Measurements from ENCODE around the gene BABAM2. TPM values are rescaled to one million over a fixed set of nuclear protein-coding genes. Genes with fewer than 3 reads are reported as not detected.

The BABAM2 gene
- total and polyA plus RNA-seq, 8 donors, result 27.1 to 49.2 (median 28.4) TPM

DNA sequence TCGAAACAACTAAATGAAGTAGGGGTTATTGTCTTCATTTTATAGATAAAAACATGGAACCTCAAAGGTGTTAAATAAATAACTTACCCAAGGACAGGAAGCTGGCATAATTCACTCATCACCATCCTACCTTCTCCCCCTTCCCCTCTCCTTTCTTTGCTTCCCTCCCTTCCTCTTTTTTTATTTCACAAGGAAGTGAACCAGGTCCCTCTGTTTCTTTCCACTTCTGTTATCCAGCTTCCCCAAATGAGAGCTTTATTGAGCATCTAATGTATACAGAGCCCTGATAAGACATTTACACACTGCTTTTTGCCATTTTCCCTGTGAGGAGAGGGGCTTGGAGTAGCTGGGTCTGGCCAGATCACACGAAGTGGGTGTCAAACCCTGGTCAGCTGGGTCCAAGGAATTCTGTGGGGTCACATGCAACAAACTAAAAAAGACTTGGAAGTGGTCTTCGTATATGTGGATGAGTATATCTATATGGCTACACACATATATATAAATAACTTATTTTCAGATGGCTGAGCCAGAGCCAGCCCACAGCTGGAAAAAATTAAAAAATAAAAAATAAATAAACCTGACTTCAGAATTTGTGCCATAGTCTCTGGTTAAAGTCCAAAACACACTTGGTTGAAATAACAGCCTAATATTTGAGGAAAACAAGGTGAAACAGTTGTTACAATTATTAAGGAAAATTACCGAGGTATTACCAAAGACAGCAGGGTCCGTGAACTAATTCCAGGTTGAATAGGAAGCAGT is 452.8 kb downstream of the BABAM2 start:
- peaks cover 0 to 5% of the 10 kb centered on the region in 2 donors for H3K36me3 ChIP-seq
- no peaks in the 10 kb centered on the region for H3K9me3 ChIP-seq
- intact Hi-C loops (cut with DNase I), result no loop called here
- peaks cover 3 to 16% of the 10 kb centered on the region in 2 donors for H3K4me1 ChIP-seq
- no peak overlapping the region for H3K4me3 ChIP-seq
- no peaks in the 10 kb centered on the region for H3K27me3 ChIP-seq
- ATAC-seq (no peak), DNase-seq (peak in 1 of 4 donors; percentile 11)
- TF ChIP-seq, protein P1, sequence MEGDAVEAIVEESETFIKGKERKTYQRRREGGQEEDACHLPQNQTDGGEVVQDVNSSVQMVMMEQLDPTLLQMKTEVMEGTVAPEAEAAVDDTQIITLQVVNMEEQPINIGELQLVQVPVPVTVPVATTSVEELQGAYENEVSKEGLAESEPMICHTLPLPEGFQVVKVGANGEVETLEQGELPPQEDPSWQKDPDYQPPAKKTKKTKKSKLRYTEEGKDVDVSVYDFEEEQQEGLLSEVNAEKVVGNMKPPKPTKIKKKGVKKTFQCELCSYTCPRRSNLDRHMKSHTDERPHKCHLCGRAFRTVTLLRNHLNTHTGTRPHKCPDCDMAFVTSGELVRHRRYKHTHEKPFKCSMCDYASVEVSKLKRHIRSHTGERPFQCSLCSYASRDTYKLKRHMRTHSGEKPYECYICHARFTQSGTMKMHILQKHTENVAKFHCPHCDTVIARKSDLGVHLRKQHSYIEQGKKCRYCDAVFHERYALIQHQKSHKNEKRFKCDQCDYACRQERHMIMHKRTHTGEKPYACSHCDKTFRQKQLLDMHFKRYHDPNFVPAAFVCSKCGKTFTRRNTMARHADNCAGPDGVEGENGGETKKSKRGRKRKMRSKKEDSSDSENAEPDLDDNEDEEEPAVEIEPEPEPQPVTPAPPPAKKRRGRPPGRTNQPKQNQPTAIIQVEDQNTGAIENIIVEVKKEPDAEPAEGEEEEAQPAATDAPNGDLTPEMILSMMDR (IDR thresholded peaks at IDR 0.05), result no peak
- peak overlapping the region; percentile 23 to 54 for H3K27ac ChIP-seq

DNA sequence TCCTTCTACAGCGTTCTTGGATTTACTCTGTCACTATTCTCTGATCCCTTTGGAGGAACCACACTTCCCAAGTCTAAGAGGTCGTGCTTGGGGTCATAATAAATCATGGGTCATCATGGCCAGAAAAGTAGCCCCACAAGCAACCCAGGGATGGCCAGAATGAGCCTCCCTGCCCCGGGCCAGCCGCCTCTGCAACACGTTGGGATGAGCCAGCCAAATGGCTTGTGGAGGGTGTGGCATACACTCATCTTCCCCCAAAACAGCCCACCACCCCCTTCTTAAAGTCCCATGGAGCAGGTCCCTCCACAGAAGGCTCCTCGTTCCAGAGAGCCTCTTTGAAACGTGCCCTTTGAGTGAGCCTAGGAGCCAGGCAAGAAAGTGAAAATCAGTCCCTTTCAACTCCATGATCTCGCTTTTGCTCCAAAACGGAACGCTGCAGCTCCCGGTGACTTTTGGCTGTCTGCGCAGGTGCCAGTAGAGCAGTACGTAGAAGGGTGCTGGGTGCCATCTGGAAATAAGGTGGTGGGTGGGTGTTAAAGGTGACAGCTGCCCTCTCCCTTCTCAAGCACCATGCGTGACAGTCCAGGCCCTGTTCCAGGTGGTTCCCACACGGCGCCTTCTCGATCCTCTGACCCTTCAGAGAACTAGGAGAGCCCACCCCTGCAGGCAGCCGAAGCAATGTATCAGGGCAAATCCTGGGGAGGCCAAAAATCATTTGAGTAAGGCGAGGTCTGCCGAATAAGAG is 453.6 kb downstream of the BABAM2 start:
- Histone ChIP-seq H3K4me3 (no peak overlapping the region), H3K27ac (no peak overlapping the region), H3K9me3 (no peaks in the 10 kb centered on the region), H3K4me1 (peaks cover 3 to 16% of the 10 kb centered on the region in 2 donors), H3K36me3 (no peaks in the 10 kb centered on the region), H3K27me3 (no peaks in the 10 kb centered on the region)
- no peak for ATAC-seq
- TF ChIP-seq, protein P1 (IDR thresholded peaks at IDR 0.05), result no peak
- peak in 2 of 4 donors; percentile 32 to 49 for DNase-seq
- intact Hi-C loops (cut with DNase I), result no loop called here

DNA sequence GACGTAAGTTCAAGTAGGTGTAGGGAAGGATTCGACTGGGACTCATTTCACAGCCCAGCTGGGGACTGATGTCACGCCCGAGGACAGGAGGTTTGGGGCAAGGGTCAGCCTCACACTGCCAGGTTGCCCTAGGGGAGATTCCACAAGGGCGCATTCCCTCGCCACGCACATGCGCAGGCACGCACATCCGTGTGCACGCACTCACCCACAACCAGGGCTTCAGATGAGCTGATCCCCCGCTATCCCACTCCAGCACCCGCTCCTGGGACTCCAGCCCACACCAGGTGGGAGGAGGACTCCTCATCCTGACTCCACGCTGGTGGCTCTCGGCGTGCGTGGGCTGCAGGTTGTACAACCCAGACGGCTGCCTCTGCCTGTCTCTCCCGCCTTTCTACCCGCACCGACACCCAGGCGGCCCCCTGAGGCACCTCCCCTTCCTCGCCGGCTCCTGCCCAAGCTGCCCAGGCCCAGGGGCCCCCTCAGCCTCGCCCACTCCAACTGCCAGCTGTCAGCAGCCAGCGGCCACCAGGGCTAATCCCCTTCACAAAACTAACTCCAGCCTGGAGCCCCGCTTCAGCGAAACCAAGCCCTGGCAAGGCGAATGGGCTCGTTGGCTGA is 454.3 kb downstream of the BABAM2 start:
- intact Hi-C loops (cut with DNase I), result no loop called here
- Histone ChIP-seq H3K9me3 (no peaks in the 10 kb centered on the region), H3K27me3 (no peaks in the 10 kb centered on the region), H3K4me3 (no peak overlapping the region), H3K27ac (no peak overlapping the region), H3K4me1 (peaks cover 3 to 16% of the 10 kb centered on the region in 2 donors), H3K36me3 (no peaks in the 10 kb centered on the region)
- no peak for ATAC-seq
- peak in 2 of 4 donors; percentile 27 to 66 for DNase-seq
- TF ChIP-seq, protein P1 (IDR thresholded peaks at IDR 0.05), result no peak

DNA sequence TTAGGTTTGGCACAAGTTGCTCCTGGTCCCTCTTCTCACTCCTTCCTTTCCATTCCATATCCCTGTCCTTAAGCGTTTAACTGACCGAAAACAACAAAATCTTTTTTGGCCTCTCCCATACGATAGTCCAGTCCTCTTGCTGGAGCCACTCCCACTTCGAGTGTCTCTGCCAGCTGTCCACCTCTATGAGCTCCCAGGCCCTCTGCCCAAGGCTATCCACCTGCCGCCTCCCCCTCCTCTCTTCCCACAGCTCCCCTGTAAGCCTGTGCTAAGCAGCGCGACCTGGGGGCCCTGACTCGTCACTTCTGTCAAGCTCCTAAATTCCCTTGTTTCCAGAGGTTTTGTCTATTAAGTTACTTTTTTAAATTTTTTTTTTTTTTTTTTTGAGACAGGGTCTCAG is 455.1 kb downstream of the BABAM2 start:
- ATAC-seq (no peak), DNase-seq (peak in 1 of 4 donors; percentile 20)
- no peaks in the 10 kb centered on the region for H3K27me3 ChIP-seq
- no peak overlapping the region for H3K27ac ChIP-seq
- TF ChIP-seq, protein P1 (IDR thresholded peaks at IDR 0.05), result no peak
- H3K4me1 ChIP-seq, result peaks cover 3 to 16% of the 10 kb centered on the region in 2 donors
- H3K36me3 ChIP-seq, result no peaks in the 10 kb centered on the region
- intact Hi-C loops (cut with DNase I), result no loop called here
- no peak overlapping the region for H3K4me3 ChIP-seq
- H3K9me3 ChIP-seq, result no peaks in the 10 kb centered on the region

DNA sequence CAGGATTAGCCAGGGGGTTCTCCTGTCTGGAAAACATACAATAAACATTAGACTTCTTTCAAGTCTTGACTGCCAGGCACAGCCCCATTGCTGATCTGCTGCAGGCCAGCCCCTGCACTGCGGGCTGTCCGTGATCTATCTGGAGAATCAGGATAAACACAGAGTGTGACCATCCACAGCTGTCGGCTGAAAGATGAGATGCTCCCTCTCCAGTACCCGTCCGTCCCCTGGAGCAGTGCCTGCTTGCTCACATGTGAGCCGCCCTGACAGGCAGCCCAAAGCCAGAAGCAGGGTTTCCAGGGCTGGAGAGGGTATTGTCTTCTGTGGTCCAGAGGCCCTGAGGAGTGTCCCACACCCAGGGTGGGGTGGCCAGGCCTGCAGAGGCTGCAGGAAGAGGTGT is 456.1 kb downstream of the BABAM2 start:
- Histone ChIP-seq H3K36me3 (no peaks in the 10 kb centered on the region), H3K27ac (no peak overlapping the region), H3K27me3 (no peaks in the 10 kb centered on the region), H3K4me1 (peaks cover 3 to 16% of the 10 kb centered on the region in 2 donors), H3K4me3 (no peak overlapping the region), H3K9me3 (no peaks in the 10 kb centered on the region)
- DNase-seq (peak in 2 of 4 donors; percentile 33 to 37), ATAC-seq (no peak)
- TF ChIP-seq, protein P1 (IDR thresholded peaks at IDR 0.05), result no peak
- intact Hi-C loops (cut with DNase I), result no loop called here

Measured in left lung (tissue), 10 donors.